Measurements from ENCODE around the gene DLAT. TPM values are rescaled to one million over a fixed set of nuclear protein-coding genes. Genes with fewer than 3 reads are reported as not detected.

DLAT gene
- total RNA-seq, 2 experiments from 2014 or later, result 10.7 to 10.8 TPM

- CTCF ChIA-PET, result interaction anchor here (0.9 to 2.1 kb wide), 6 partner anchors 9 to 55 kb away, joined by 3 to 12 read pairs (median 4); no protein-coding TSS in a partner anchor
- intact Hi-C loops (cut with DNase I, micrococcal nuclease), result loop anchor here (1.0 to 10.0 kb wide), 4 partner anchors 49 to 416 kb away; partner anchors contain the start of genes CFAP68 (in 2 of the 2) and FDXACB1 (in 2 of the 2)
Measured at GRCh38 chr11:111981270-111981669, 43.9 kb upstream of the DLAT start.

GRCh38 chr11:111982019-111982464 lies 43.2 kb upstream of the DLAT start:
- H3K36me3 Mint-ChIP-seq (ENCODE audit: low read depth), result no peaks in the 10 kb centered on the region
- intact Hi-C loops (cut with DNase I, micrococcal nuclease), result loop anchor here (1.0 to 10.0 kb wide), 4 partner anchors 43 to 417 kb away; partner anchors contain the start of genes CFAP68 (in 1 of the 2) and FDXACB1 (in 1 of the 2)
- no peak overlapping the region for H3K4me3 Mint-ChIP-seq
- no peaks in the 10 kb centered on the region for H3K36me3 ChIP-seq (ENCODE audit: insufficient read depth, low read length)
- no peak overlapping the region for H3K27ac ChIP-seq (ENCODE audit: low read depth in 1 of 2, low read length in 2 of 2)
- H3K4me3 ChIP-seq (ENCODE audit: low read length), result no peak overlapping the region
- H3K4me1 ChIP-seq (ENCODE audit: insufficient read depth, low read length), result peaks cover 9% of the 10 kb centered on the region
- H3K27ac Mint-ChIP-seq, result no peak overlapping the region
- H3K27me3 ChIP-seq (ENCODE audit: control insufficient read depth in 1 of 2, insufficient read depth in 2 of 2, low read length in 2 of 2), result peaks cover 8 to 16% of the 10 kb centered on the region in 2 experiments
- peaks cover 30% of the 10 kb centered on the region for H3K27me3 Mint-ChIP-seq
- peaks cover 0 to 3% of the 10 kb centered on the region in 2 experiments for H3K9me3 ChIP-seq (ENCODE audit: control insufficient read depth in 1 of 2, insufficient read depth in 1 of 2, low read length in 2 of 2)
- peaks cover 10% of the 10 kb centered on the region for H3K4me1 Mint-ChIP-seq (ENCODE audit: low read depth)
- CTCF ChIA-PET, result interaction anchor here (0.9 to 2.1 kb wide), 5 partner anchors 8 to 55 kb away, joined by 3 to 12 read pairs (median 4); no protein-coding TSS in a partner anchor
- TF ChIP-seq, protein P1, sequence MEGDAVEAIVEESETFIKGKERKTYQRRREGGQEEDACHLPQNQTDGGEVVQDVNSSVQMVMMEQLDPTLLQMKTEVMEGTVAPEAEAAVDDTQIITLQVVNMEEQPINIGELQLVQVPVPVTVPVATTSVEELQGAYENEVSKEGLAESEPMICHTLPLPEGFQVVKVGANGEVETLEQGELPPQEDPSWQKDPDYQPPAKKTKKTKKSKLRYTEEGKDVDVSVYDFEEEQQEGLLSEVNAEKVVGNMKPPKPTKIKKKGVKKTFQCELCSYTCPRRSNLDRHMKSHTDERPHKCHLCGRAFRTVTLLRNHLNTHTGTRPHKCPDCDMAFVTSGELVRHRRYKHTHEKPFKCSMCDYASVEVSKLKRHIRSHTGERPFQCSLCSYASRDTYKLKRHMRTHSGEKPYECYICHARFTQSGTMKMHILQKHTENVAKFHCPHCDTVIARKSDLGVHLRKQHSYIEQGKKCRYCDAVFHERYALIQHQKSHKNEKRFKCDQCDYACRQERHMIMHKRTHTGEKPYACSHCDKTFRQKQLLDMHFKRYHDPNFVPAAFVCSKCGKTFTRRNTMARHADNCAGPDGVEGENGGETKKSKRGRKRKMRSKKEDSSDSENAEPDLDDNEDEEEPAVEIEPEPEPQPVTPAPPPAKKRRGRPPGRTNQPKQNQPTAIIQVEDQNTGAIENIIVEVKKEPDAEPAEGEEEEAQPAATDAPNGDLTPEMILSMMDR (IDR thresholded peaks at IDR 0.05), result peak; percentile 56
- H3K9me3 Mint-ChIP-seq, result no peaks in the 10 kb centered on the region
- POLR2A ChIA-PET, result interaction anchor here (1.0 to 1.2 kb wide), 2 partner anchors 50 to 56 kb away, joined by 3 to 5 read pairs; no protein-coding TSS in a partner anchor
- DNase-seq (peak; percentile 32 to 74 (median 50)), ATAC-seq (ENCODE audit: poor library complexity) (peak; percentile 86)

More at GRCh38 chr11:111981270-111981669, 43.9 kb upstream of the DLAT start:
- POLR2A ChIA-PET, result interaction anchor here (1.0 to 1.2 kb wide), 2 partner anchors 50 to 55 kb away, joined by 3 to 5 read pairs; no protein-coding TSS in a partner anchor
- H3K27me3 Mint-ChIP-seq, result peaks cover 34% of the 10 kb centered on the region
- no peak for ATAC-seq (ENCODE audit: poor library complexity)
- Histone ChIP-seq H3K36me3 (ENCODE audit: insufficient read depth, low read length) (no peaks in the 10 kb centered on the region), H3K27ac (ENCODE audit: low read depth in 1 of 2, low read length in 2 of 2) (no peak overlapping the region), H3K4me1 (ENCODE audit: insufficient read depth, low read length) (peaks cover 10% of the 10 kb centered on the region), H3K27me3 (ENCODE audit: control insufficient read depth in 1 of 2, insufficient read depth in 2 of 2, low read length in 2 of 2) (peaks cover 14 to 16% of the 10 kb centered on the region in 2 experiments), H3K9me3 (ENCODE audit: control insufficient read depth in 1 of 2, insufficient read depth in 1 of 2, low read length in 2 of 2) (peaks cover 0 to 8% of the 10 kb centered on the region in 2 experiments), H3K4me3 (ENCODE audit: low read length) (no peak overlapping the region)
- H3K4me3 Mint-ChIP-seq, result no peak overlapping the region
- H3K36me3 Mint-ChIP-seq (ENCODE audit: low read depth), result no peaks in the 10 kb centered on the region
- no peak overlapping the region for H3K27ac Mint-ChIP-seq
- H3K4me1 Mint-ChIP-seq (ENCODE audit: low read depth), result peaks cover 10% of the 10 kb centered on the region
- TF ChIP-seq, protein P1 (IDR thresholded peaks at IDR 0.05), result no peak
- DNase-seq, result no peak
- no peaks in the 10 kb centered on the region for H3K9me3 Mint-ChIP-seq

DNA sequence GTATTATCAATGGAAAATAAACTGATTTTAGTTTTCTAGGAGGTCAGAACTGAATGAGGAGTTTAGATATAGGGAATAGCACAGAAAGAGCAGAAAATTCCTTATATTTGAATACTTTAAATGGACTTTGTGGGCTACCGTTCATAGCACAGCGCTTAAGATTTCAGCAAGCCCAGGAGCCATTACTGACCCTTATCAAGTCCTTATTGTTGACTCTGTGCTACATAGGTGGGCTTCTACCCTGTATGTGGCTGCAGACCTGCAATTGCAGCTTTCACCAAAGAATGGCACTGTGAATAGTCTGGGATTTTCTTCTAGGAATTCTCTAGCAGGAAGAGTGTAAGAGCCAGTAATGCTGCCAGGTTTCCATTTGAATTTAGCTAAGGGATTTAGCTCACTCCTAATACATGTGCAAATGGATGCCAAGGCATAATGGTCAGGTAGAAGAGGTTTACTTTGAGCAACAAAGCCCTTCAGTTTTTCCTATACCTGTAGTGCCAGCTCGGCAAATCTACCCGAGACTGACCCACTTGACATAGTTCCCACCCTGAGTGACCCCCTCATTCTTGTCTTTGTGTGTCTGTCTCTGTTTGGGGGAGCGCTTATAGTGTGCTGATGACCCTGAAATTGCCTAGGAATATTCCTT lies 42.5 kb upstream of the DLAT start:
- peaks cover 27% of the 10 kb centered on the region for H3K27me3 Mint-ChIP-seq
- H3K27ac ChIP-seq (ENCODE audit: low read depth in 1 of 2, low read length in 2 of 2), result no peak overlapping the region
- no peaks in the 10 kb centered on the region for H3K36me3 ChIP-seq (ENCODE audit: insufficient read depth, low read length)
- H3K4me3 ChIP-seq (ENCODE audit: low read length), result no peak overlapping the region
- peaks cover 7% of the 10 kb centered on the region for H3K4me1 Mint-ChIP-seq (ENCODE audit: low read depth)
- POLR2A ChIA-PET, result interaction anchor here (1.0 to 1.2 kb wide), 2 partner anchors 51 to 56 kb away, joined by 3 to 5 read pairs; no protein-coding TSS in a partner anchor
- peaks cover 5 to 14% of the 10 kb centered on the region in 2 experiments for H3K27me3 ChIP-seq (ENCODE audit: control insufficient read depth in 1 of 2, insufficient read depth in 2 of 2, low read length in 2 of 2)
- no peak overlapping the region for H3K4me3 Mint-ChIP-seq
- ATAC-seq (ENCODE audit: poor library complexity), result no peak
- no peaks in the 10 kb centered on the region for H3K9me3 Mint-ChIP-seq
- TF ChIP-seq, protein P1 (IDR thresholded peaks at IDR 0.05), result no peak
- DNase-seq, result no peak
- H3K9me3 ChIP-seq (ENCODE audit: control insufficient read depth in 1 of 2, insufficient read depth in 1 of 2, low read length in 2 of 2), result peaks cover 0 to 1% of the 10 kb centered on the region in 2 experiments
- intact Hi-C loops (cut with DNase I, micrococcal nuclease), result loop anchor here (1.0 to 10.0 kb wide), 4 partner anchors 44 to 418 kb away; partner anchors contain the start of genes CFAP68 (in 1 of the 2) and FDXACB1 (in 1 of the 2)
- H3K36me3 Mint-ChIP-seq (ENCODE audit: low read depth), result no peaks in the 10 kb centered on the region
- H3K4me1 ChIP-seq (ENCODE audit: insufficient read depth, low read length), result peaks cover 3% of the 10 kb centered on the region
- no peak overlapping the region for H3K27ac Mint-ChIP-seq
- CTCF ChIA-PET, result interaction anchor here (0.9 to 2.1 kb wide), 4 partner anchors 8 to 52 kb away, joined by 3 to 12 read pairs (median 4); no protein-coding TSS in a partner anchor

Measured in CD4-positive, alpha-beta T cell (primary cell).